Measurements from ENCODE around the gene TAMM41. TPM values are rescaled to one million over a fixed set of nuclear protein-coding genes. Genes with fewer than 3 reads are reported as not detected.
A peak's percentile ranks its signal among the peaks of the same experiment; 100 is the strongest.

TAMM41 gene
- total RNA-seq, 1 donor from 2014 or later = 22.5 TPM

GRCh38 chr3:11845651-11846050, 1.0 kb downstream of the TAMM41 start:
- Histone ChIP-seq H4K20me1 (ENCODE audit: low read depth) (peaks cover 5% of the 10 kb centered on the region), H3F3A (ENCODE audit: low read depth) (no peaks in the 10 kb centered on the region), H3K4me1 (no peaks in the 10 kb centered on the region), H3K4me3 (peak overlapping the region; percentile 84), H3K27ac (no peak overlapping the region), H3K79me2 (ENCODE audit: low read depth) (peaks cover 22% of the 10 kb centered on the region), H2AFZ (replicated peaks) (no peak overlapping the region), H3K9ac (peak overlapping the region; percentile 62), H3K27me3 (peaks cover 16% of the 10 kb centered on the region), H3K9me3 (ENCODE audit: low read depth) (no peaks in the 10 kb centered on the region), H3K36me3 (peaks cover 2% of the 10 kb centered on the region), H3K4me2 (peak overlapping the region; percentile 84)
- no peak for DNase-seq (ENCODE audit: low spot score)
- peaks cover 2% of the 10 kb centered on the region for H3K27me3 Mint-ChIP-seq (ENCODE audit: insufficient read depth, low read depth)
- peaks cover 10% of the 10 kb centered on the region for H3K36me3 Mint-ChIP-seq
- H3K4me3 Mint-ChIP-seq = peak overlapping the region; percentile 98
- H3K27ac Mint-ChIP-seq = no peak overlapping the region
- peaks cover 24% of the 10 kb centered on the region for H3K4me1 Mint-ChIP-seq
- no peaks in the 10 kb centered on the region for H3K9me3 Mint-ChIP-seq
- no peak for TF ChIP-seq EZH2 (IDR thresholded peaks at IDR 0.05)
- no peak for TF ChIP-seq EZH2phosphoT487 (IDR thresholded peaks at IDR 0.05)
- no peak for TF ChIP-seq CTCF (IDR thresholded peaks at IDR 0.05)

- no peak overlapping the region for H2AFZ ChIP-seq (replicated peaks)
- no peak for DNase-seq (ENCODE audit: low spot score)
- Mint-ChIP-seq H3K27ac (no peak overlapping the region), H3K4me3 (peak overlapping the region; percentile 98), H3K36me3 (peaks cover 16% of the 10 kb centered on the region), H3K4me1 (peaks cover 24% of the 10 kb centered on the region), H3K9me3 (no peaks in the 10 kb centered on the region), H3K27me3 (ENCODE audit: insufficient read depth, low read depth) (peaks cover 2% of the 10 kb centered on the region)
- H3K27ac ChIP-seq = no peak overlapping the region
- H3K27me3 ChIP-seq = peaks cover 16% of the 10 kb centered on the region
- H3K9ac ChIP-seq = no peak overlapping the region
- no peaks in the 10 kb centered on the region for H3K9me3 ChIP-seq (ENCODE audit: low read depth)
- no peaks in the 10 kb centered on the region for H3F3A ChIP-seq (ENCODE audit: low read depth)
- TF ChIP-seq EZH2 (IDR thresholded peaks at IDR 0.05) = no peak
- TF ChIP-seq CTCF (IDR thresholded peaks at IDR 0.05) = no peak
- TF ChIP-seq EZH2phosphoT487 (IDR thresholded peaks at IDR 0.05) = no peak
- peak overlapping the region; percentile 84 for H3K4me2 ChIP-seq
- H3K79me2 ChIP-seq (ENCODE audit: low read depth) = peaks cover 22% of the 10 kb centered on the region
- peaks cover 5% of the 10 kb centered on the region for H3K36me3 ChIP-seq
- H4K20me1 ChIP-seq (ENCODE audit: low read depth) = peaks cover 5% of the 10 kb centered on the region
- no peak overlapping the region for H3K4me3 ChIP-seq
- H3K4me1 ChIP-seq = no peaks in the 10 kb centered on the region
These were observed 1.8 kb downstream of the TAMM41 start for GRCh38 chr3:11844891-11845290.

- TF ChIP-seq EZH2 (IDR thresholded peaks at IDR 0.05) = no peak
- TF ChIP-seq CTCF (IDR thresholded peaks at IDR 0.05) = peak; percentile 62
- TF ChIP-seq EZH2phosphoT487 (IDR thresholded peaks at IDR 0.05) = no peak
- no peak overlapping the region for H3K27ac Mint-ChIP-seq
- no peaks in the 10 kb centered on the region for H3K4me1 Mint-ChIP-seq
- peaks cover 12% of the 10 kb centered on the region for H3K36me3 Mint-ChIP-seq
- H3K4me3 ChIP-seq = no peak overlapping the region
- H3K9me3 Mint-ChIP-seq = no peaks in the 10 kb centered on the region
- no peak overlapping the region for H2AFZ ChIP-seq (replicated peaks)
- H3K79me2 ChIP-seq (ENCODE audit: low read depth) = no peaks in the 10 kb centered on the region
- H3K9ac ChIP-seq = no peak overlapping the region
- no peaks in the 10 kb centered on the region for H3F3A ChIP-seq (ENCODE audit: low read depth)
- H3K4me3 Mint-ChIP-seq = no peak overlapping the region
- no peaks in the 10 kb centered on the region for H3K27me3 Mint-ChIP-seq (ENCODE audit: insufficient read depth, low read depth)
- no peaks in the 10 kb centered on the region for H4K20me1 ChIP-seq (ENCODE audit: low read depth)
- no peaks in the 10 kb centered on the region for H3K27me3 ChIP-seq
- no peak overlapping the region for H3K4me2 ChIP-seq
- no peaks in the 10 kb centered on the region for H3K9me3 ChIP-seq (ENCODE audit: low read depth)
- DNase-seq (ENCODE audit: low spot score) = peak; percentile 16
- H3K27ac ChIP-seq = no peak overlapping the region
- no peaks in the 10 kb centered on the region for H3K4me1 ChIP-seq
- no peaks in the 10 kb centered on the region for H3K36me3 ChIP-seq
These were observed 11.6 kb downstream of the TAMM41 start for GRCh38 chr3:11835028-11835639.

Measured in neural progenitor cell (in vitro differentiated cells).